Osteocyte (in vitro differentiated cells): ENCODE measurements around the gene REXO4. TPM values are rescaled to one million over a fixed set of nuclear protein-coding genes. Genes with fewer than 3 reads are reported as not detected.

Source experiments
- DNase-seq: peaks from one replicate; pipeline ENCODE4 v3.0.0; 2021; ENCODE audit warnings: mixed read lengths; ENCODE audit not compliant: unreplicated experiment; ENCODE audit errors: extremely low spot score
- H3K27ac Mint-ChIP-seq: one replicate; pipeline ENCODE4 v1.8.0; 2021; ENCODE audit warnings: mild to moderate bottlenecking, mixed read lengths; ENCODE audit not compliant: unreplicated experiment
- H3K27me3 Mint-ChIP-seq: one replicate; pipeline ENCODE4 v1.8.0; 2021; ENCODE audit warnings: mixed read lengths; ENCODE audit not compliant: unreplicated experiment
- H3K36me3 Mint-ChIP-seq: one replicate; pipeline ENCODE4 v1.8.0; 2021; ENCODE audit warnings: mixed read lengths; ENCODE audit not compliant: unreplicated experiment
- H3K4me1 Mint-ChIP-seq: one replicate; pipeline ENCODE4 v1.8.0; 2021; ENCODE audit warnings: mixed read lengths; ENCODE audit not compliant: unreplicated experiment
- H3K4me3 Mint-ChIP-seq: one replicate; pipeline ENCODE4 v1.8.0; 2021; ENCODE audit warnings: mild to moderate bottlenecking, moderate library complexity, mixed read lengths; ENCODE audit not compliant: unreplicated experiment
- H3K9me3 Mint-ChIP-seq: one replicate; pipeline ENCODE4 v1.8.0; 2021; ENCODE audit warnings: mixed read lengths; ENCODE audit not compliant: unreplicated experiment
- CTCF ChIP-seq: fragments of 200-600 bp; sonication (generic); IDR thresholded peaks from 2 replicates; pipeline ENCODE4 v1.5.0; 2021; ENCODE audit warnings: antibody characterized with exemption, mild to moderate bottlenecking, moderate library complexity
- total RNA-seq: library from RNA; stranded (reverse); gene quantifications from 2 replicates; pipeline ENCODE4 v1.2.1, GENCODE V29; 2021

Gene REXO4
- total RNA-seq, 1 donor from 2014 or later = 22.2 TPM

GRCh38 chr9:133389562-133389961 is 28.2 kb downstream of the REXO4 start:
- DNase-seq = no peak
- H3K4me1 Mint-ChIP-seq = no peaks in the 10 kb centered on the region

GRCh38 chr9:133389025-133389557 is 28.7 kb downstream of the REXO4 start:
- no peaks in the 10 kb centered on the region for H3K36me3 Mint-ChIP-seq
- H3K9me3 Mint-ChIP-seq = no peaks in the 10 kb centered on the region
- H3K4me3 Mint-ChIP-seq = no peak overlapping the region
- TF ChIP-seq CTCF = no peak
- no peak for DNase-seq
- H3K27me3 Mint-ChIP-seq = peaks cover 2% of the 10 kb centered on the region
- H3K4me1 Mint-ChIP-seq = no peaks in the 10 kb centered on the region
- no peak overlapping the region for H3K27ac Mint-ChIP-seq

More at GRCh38 chr9:133389562-133389961, 28.2 kb downstream of the REXO4 start:
- no peak overlapping the region for H3K27ac Mint-ChIP-seq
- no peaks in the 10 kb centered on the region for H3K9me3 Mint-ChIP-seq
- TF ChIP-seq CTCF = no peak
- H3K36me3 Mint-ChIP-seq = no peaks in the 10 kb centered on the region
- H3K4me3 Mint-ChIP-seq = no peak overlapping the region
- peaks cover 2% of the 10 kb centered on the region for H3K27me3 Mint-ChIP-seq

GRCh38 chr9:133387680-133388079 is 30.1 kb downstream of the REXO4 start:
- H3K4me1 Mint-ChIP-seq = no peaks in the 10 kb centered on the region
- H3K27me3 Mint-ChIP-seq = peaks cover 2% of the 10 kb centered on the region
- no peak overlapping the region for H3K4me3 Mint-ChIP-seq
- H3K36me3 Mint-ChIP-seq = no peaks in the 10 kb centered on the region
- no peak for DNase-seq
- TF ChIP-seq CTCF = no peak
- no peak overlapping the region for H3K27ac Mint-ChIP-seq
- H3K9me3 Mint-ChIP-seq = no peaks in the 10 kb centered on the region

DNA sequence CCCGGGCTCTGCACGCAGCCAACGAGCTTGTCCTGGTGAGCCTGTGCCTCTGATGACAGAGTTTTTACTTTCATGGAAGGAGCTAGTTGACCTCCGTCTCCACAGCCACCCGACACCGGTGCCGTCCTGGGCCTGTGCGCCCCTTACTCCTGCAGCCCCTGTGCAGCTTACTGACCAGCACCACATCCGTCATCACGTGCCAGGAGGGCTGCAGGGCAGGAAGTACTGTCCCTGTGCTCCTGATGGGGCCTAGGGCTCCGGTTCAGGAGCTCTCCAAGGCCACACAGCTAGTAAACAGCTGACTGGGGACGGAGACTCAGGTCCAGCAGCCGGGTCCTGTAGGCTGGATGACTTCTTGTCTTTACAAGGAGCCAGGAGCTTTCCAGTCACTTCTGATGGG is 31.5 kb downstream of the REXO4 start:
- DNase-seq = no peak
- no peaks in the 10 kb centered on the region for H3K36me3 Mint-ChIP-seq
- no peaks in the 10 kb centered on the region for H3K9me3 Mint-ChIP-seq
- TF ChIP-seq CTCF = no peak
- H3K4me1 Mint-ChIP-seq = no peaks in the 10 kb centered on the region
- H3K27me3 Mint-ChIP-seq = peaks cover 2% of the 10 kb centered on the region
- no peak overlapping the region for H3K27ac Mint-ChIP-seq
- H3K4me3 Mint-ChIP-seq = no peak overlapping the region

GRCh38 chr9:133385452-133385851 is 32.4 kb downstream of the REXO4 start:
- H3K27me3 Mint-ChIP-seq = no peaks in the 10 kb centered on the region
- H3K4me1 Mint-ChIP-seq = no peaks in the 10 kb centered on the region
- no peak for TF ChIP-seq CTCF
- no peak overlapping the region for H3K27ac Mint-ChIP-seq
- H3K4me3 Mint-ChIP-seq = no peak overlapping the region
- DNase-seq = no peak
- no peaks in the 10 kb centered on the region for H3K36me3 Mint-ChIP-seq
- no peaks in the 10 kb centered on the region for H3K9me3 Mint-ChIP-seq
